Activated CD8-positive, alpha-beta memory T cell treated with anti-CD3 and anti-CD28 coated beads, Interleukin-2, amount 50 U/mL, for 1 hour (primary cell): ENCODE measurements around the gene KIAA1958.
"Not testable (repeated sequence)": the region's sequence is repeated elsewhere in the genome, so short reads cannot be mapped to it uniquely, and the experiment has no call there.

Experiments
- DNase-seq: peaks from one replicate; pipeline ENCODE4 v3.0.0-alpha.2; 2020; ENCODE audit errors: extremely low read depth

The KIAA1958 gene

GRCh38 chr9:112659906-112660305 is 173.3 kb downstream of the KIAA1958 start:
- DNase-seq: no peak

- DNase-seq: no peak
Measured at GRCh38 chr9:112663681-112664080, 177.1 kb downstream of the KIAA1958 start.

GRCh38 chr9:112664531-112664930 is 177.9 kb downstream of the KIAA1958 start:
- DNase-seq: no peak

GRCh38 chr9:112665347-112665746 is 178.7 kb downstream of the KIAA1958 start:
- no peak for DNase-seq

- DNase-seq: no peak
Measured at GRCh38 chr9:112669326-112669725, 182.7 kb downstream of the KIAA1958 start.

GRCh38 chr9:112670991-112671625 is 184.5 kb downstream of the KIAA1958 start:
- no peak for DNase-seq

GRCh38 chr9:112673221-112673620 is 186.6 kb downstream of the KIAA1958 start:
- not testable (repeated sequence) for DNase-seq

GRCh38 chr9:112677040-112677439 is 190.4 kb downstream of the KIAA1958 start:
- no peak for DNase-seq

- no peak for DNase-seq
Measured at GRCh38 chr9:112680731-112681402, 194.2 kb downstream of the KIAA1958 start.

GRCh38 chr9:112689161-112689740 is 202.6 kb downstream of the KIAA1958 start:
- no peak for DNase-seq

GRCh38 chr9:112694706-112695555 is 208.3 kb downstream of the KIAA1958 start:
- no peak for DNase-seq

- no peak for DNase-seq
Measured at GRCh38 chr9:112696461-112696860, 209.8 kb downstream of the KIAA1958 start.

GRCh38 chr9:112699230-112699629 is 212.6 kb downstream of the KIAA1958 start:
- no peak for DNase-seq

- no peak for DNase-seq
Measured at GRCh38 chr9:112700085-112700484, 213.5 kb downstream of the KIAA1958 start.

- no peak for DNase-seq
Measured at GRCh38 chr9:112703304-112703703, 216.7 kb downstream of the KIAA1958 start.

GRCh38 chr9:112705768-112706427 is 219.3 kb downstream of the KIAA1958 start:
- DNase-seq: no peak

GRCh38 chr9:112711050-112711689 is 224.5 kb downstream of the KIAA1958 start:
- no peak for DNase-seq

- DNase-seq: no peak
Measured at GRCh38 chr9:112712678-112713077, 226.1 kb downstream of the KIAA1958 start.

GRCh38 chr9:112717661-112718331 is 231.2 kb downstream of the KIAA1958 start, which contains the start of gene INIP:
Gene INIP (minus strand): TSS chr9:112718117. CDS start chr9:112716485, 1,632 bp downstream.
- peak; percentile 93 for DNase-seq
